Esophagus squamous epithelium (tissue), 5 donors: ENCODE measurements around the gene TMEM26. TPM values are rescaled to one million over a fixed set of nuclear protein-coding genes. Genes with fewer than 3 reads are reported as not detected.

Experiments used
- DNase-seq: peaks from one replicate; lab custom pipeline; 2025; lab: John Stamatoyannopoulos, UW
- H3K27ac ChIP-seq, 4 donors: fragments of 200-600 bp; sonication (generic); one replicate each; pipeline ENCODE4 v1.5.1; 2016 to 2019; ENCODE audit warnings: mild to moderate bottlenecking in 1 of 4
- H3K27me3 ChIP-seq, 4 donors: fragments of 200-600 bp; sonication (generic); 1 replicate in 3 of 4; 2 replicates in 1 of 4; pipeline versions ENCODE4 v1.5.1 to v1.6.0; 2017 to 2021; ENCODE audit warnings: antibody characterized with exemption in 1 of 4
- H3K36me3 ChIP-seq, 3 donors: fragments of 200-600 bp; sonication (generic); one replicate each; pipeline ENCODE4 v1.5.1; 2016 to 2019
- H3K4me1 ChIP-seq, 3 donors: fragments of 200-600 bp; sonication (generic); one replicate each; pipeline ENCODE4 v1.5.1; 2017 to 2019
- H3K4me3 ChIP-seq, 4 donors: fragments of 200-600 bp; sonication (generic); 1 replicate in 3 of 4; 2 replicates in 1 of 4; pipeline ENCODE4 v1.5.1; 2016 to 2019; ENCODE audit warnings: mild to moderate bottlenecking in 2 of 4, moderate library complexity in 1 of 4
- H3K9me3 ChIP-seq, 3 donors: fragments of 200-600 bp; sonication (generic); one replicate each; pipeline ENCODE4 v1.5.1; 2016 to 2019
- CTCF ChIP-seq, 6 experiments: fragments of 450-650 bp in 4 of 6; fragments of 200-600 bp in 2 of 6; sonication (generic) in 2 of 6; IDR thresholded peaks; one replicate each; pipeline ENCODE4 v1.5.1; 2016 to 2019; ENCODE audit warnings: antibody characterized with exemption in 6 of 6, mild to moderate bottlenecking in 4 of 6, moderate library complexity in 4 of 6
- POLR2A ChIP-seq, 4 donors: fragments of 450-650 bp; IDR thresholded peaks; one replicate each; pipeline ENCODE4 v1.6.1; 2017; ENCODE audit warnings: antibody characterized with exemption in 4 of 4, mild to moderate bottlenecking in 4 of 4, moderate library complexity in 3 of 4
- WGBS, 2 donors: methylation state at CpG; one replicate each; pipeline ENCODE4 v1.1.5; 2018; 5-methylcytosine and 5-hydroxymethylcytosine counted together
- intact Hi-C: fragments of 100-400 bp; cut with DNase I; formaldehyde crosslinking; loops from one replicate; pipeline ENCODE4 v1.15.0; 2022
- total RNA-seq, 4 donors: library from RNA; depleted of rRNA; stranded (reverse); fragments of >200 nt; gene quantifications; one replicate each; pipeline ENCODE4 v1.1.0, GENCODE V29; 2016
- donor health status: DM: yes; HTN: yes; CAD: no.

Gene TMEM26
- total RNA-seq, 4 donors from 2014 or later = 0.09 to 0.38 (median 0.09) TPM; not detected in 1

- Histone ChIP-seq H3K4me3 (no peak overlapping the region), H3K27ac (peak overlapping the region in 2 of 4 donors; percentile 3 to 29), H3K9me3 (no peaks in the 10 kb centered on the region), H3K27me3 (no peaks in the 10 kb centered on the region), H3K4me1 (peaks cover 0 to 19% (median 3%) of the 10 kb centered on the region in 3 donors), H3K36me3 (no peaks in the 10 kb centered on the region)
- TF ChIP-seq CTCF (IDR thresholded peaks at IDR 0.05) (no peak), POLR2A (IDR thresholded peaks at IDR 0.05) (no peak)
- WGBS, 2 donors = 26 to 32% methylated on average over 5 of the region's 5 CpGs
- DNase-seq = no peak
- intact Hi-C loops = no loop called here
Measured at GRCh38 chr10:61463035-61463909, 10.1 kb upstream of the TMEM26 start.

GRCh38 chr10:61460835-61461234, 7.7 kb upstream of the TMEM26 start:
- no peak for DNase-seq
- H3K27ac ChIP-seq = no peak overlapping the region
- TF ChIP-seq POLR2A (IDR thresholded peaks at IDR 0.05) = no peak
- H3K4me1 ChIP-seq = peaks cover 0 to 19% (median 3%) of the 10 kb centered on the region in 3 donors
- H3K36me3 ChIP-seq = no peaks in the 10 kb centered on the region
- intact Hi-C loops = no loop called here
- H3K27me3 ChIP-seq = peaks cover 0 to 3% (median 0%) of the 10 kb centered on the region in 4 donors
- H3K4me3 ChIP-seq = no peak overlapping the region
- H3K9me3 ChIP-seq = no peaks in the 10 kb centered on the region

GRCh38 chr10:61458031-61458430, 4.8 kb upstream of the TMEM26 start:
- no peak for DNase-seq
- TF ChIP-seq CTCF (IDR thresholded peaks at IDR 0.05) = no peak
- TF ChIP-seq POLR2A (IDR thresholded peaks at IDR 0.05) = no peak
- H3K4me3 ChIP-seq = no peak overlapping the region
- H3K36me3 ChIP-seq = no peaks in the 10 kb centered on the region
- H3K9me3 ChIP-seq = no peaks in the 10 kb centered on the region
- H3K27me3 ChIP-seq = peaks cover 0 to 14% (median 0%) of the 10 kb centered on the region in 4 donors
- intact Hi-C loops = no loop called here
- H3K27ac ChIP-seq = no peak overlapping the region
- WGBS, 2 donors = 68 to 74% methylated on average over 3 of the region's 3 CpGs
- peaks cover 0 to 11% (median 0%) of the 10 kb centered on the region in 3 donors for H3K4me1 ChIP-seq

- H3K36me3 ChIP-seq = no peaks in the 10 kb centered on the region
- H3K4me3 ChIP-seq = no peak overlapping the region
- H3K27ac ChIP-seq = no peak overlapping the region
- intact Hi-C loops = no loop called here
- 75 to 80% methylated on average over 4 of the region's 4 CpGs for WGBS, 2 donors
- TF ChIP-seq POLR2A (IDR thresholded peaks at IDR 0.05) = no peak
- TF ChIP-seq CTCF (IDR thresholded peaks at IDR 0.05) = no peak
- DNase-seq = no peak
- H3K27me3 ChIP-seq = peaks cover 0 to 29% (median 0%) of the 10 kb centered on the region in 4 donors
- no peaks in the 10 kb centered on the region for H3K9me3 ChIP-seq
- H3K4me1 ChIP-seq = peaks cover 0 to 18% (median 7%) of the 10 kb centered on the region in 3 donors
Measured at GRCh38 chr10:61456095-61456789, 3.1 kb upstream of the TMEM26 start.

- no peak for DNase-seq
- TF ChIP-seq CTCF (IDR thresholded peaks at IDR 0.05) (no peak), POLR2A (IDR thresholded peaks at IDR 0.05) (no peak)
- H3K27me3 ChIP-seq = peaks cover 0 to 29% (median 0%) of the 10 kb centered on the region in 4 donors
- H3K4me1 ChIP-seq = peaks cover 0 to 18% (median 7%) of the 10 kb centered on the region in 3 donors
- intact Hi-C loops = no loop called here
- H3K36me3 ChIP-seq = no peaks in the 10 kb centered on the region
- H3K9me3 ChIP-seq = no peaks in the 10 kb centered on the region
- no peak overlapping the region for H3K27ac ChIP-seq
- H3K4me3 ChIP-seq = no peak overlapping the region
- WGBS, 2 donors = 85 to 86% methylated on average over 8 of the region's 8 CpGs
Measured at GRCh38 chr10:61455656-61456055, 2.5 kb upstream of the TMEM26 start.
